ENCODE data around the gene SYTL2. TPM values are rescaled to one million over a fixed set of nuclear protein-coding genes. Genes with fewer than 3 reads are reported as not detected.

Gene SYTL2
- total RNA-seq, 2 donors from 2014 or later, result 1.7 to 3.4 TPM

GRCh38 chr11:85750646-85751045 lies 60.3 kb downstream of the SYTL2 start:
- Histone ChIP-seq H3K27me3 (ENCODE audit: control insufficient read depth, insufficient read depth, low read length, poor library complexity, severe bottlenecking) (peaks cover 58% of the 10 kb centered on the region), H3K9ac (ENCODE audit: extremely low read depth, low read length, poor library complexity, severe bottlenecking) (no peak overlapping the region), H3K4me1 (ENCODE audit: control insufficient read depth, insufficient read depth, low read length) (no peaks in the 10 kb centered on the region), H3K36me3 (ENCODE audit: control insufficient read depth, insufficient read depth, low read length) (no peaks in the 10 kb centered on the region), H3K9me3 (ENCODE audit: control insufficient read depth, low read length) (no peaks in the 10 kb centered on the region), H3K4me3 (ENCODE audit: low read length) (no peak overlapping the region), H3K27ac (ENCODE audit: low read depth, low read length) (no peak overlapping the region)
- DNase-seq, result no peak
- no peak for TF ChIP-seq CTCF (conservative IDR thresholded peaks at IDR 0.05)
- peaks cover 18% of the 10 kb centered on the region for H3K4me1 Mint-ChIP-seq
- 92 to 94% methylated on average over 2 to 3 of the region's 3 CpGs for WGBS, 2 experiments (ENCODE audit: insufficient coverage in 1 of 2, insufficient read length in 1 of 2)
- H3K27me3 Mint-ChIP-seq (ENCODE audit: insufficient read depth), result peaks cover 57% of the 10 kb centered on the region
- H3K4me3 Mint-ChIP-seq, result no peak overlapping the region
- H3K9me3 Mint-ChIP-seq, result no peaks in the 10 kb centered on the region
- no peaks in the 10 kb centered on the region for H3K36me3 Mint-ChIP-seq (ENCODE audit: low read depth)
- no peak overlapping the region for H3K27ac Mint-ChIP-seq

GRCh38 chr11:85749884-85750283 lies 61.1 kb downstream of the SYTL2 start:
- 93 to 100% methylated on average over 1 to 2 of the region's 2 CpGs for WGBS, 2 experiments (ENCODE audit: insufficient coverage in 1 of 2, insufficient read length in 1 of 2)

GRCh38 chr11:85749287-85749834 lies 61.6 kb downstream of the SYTL2 start:
- no peaks in the 10 kb centered on the region for H3K36me3 Mint-ChIP-seq (ENCODE audit: low read depth)
- TF ChIP-seq CTCF (conservative IDR thresholded peaks at IDR 0.05), result no peak
- H3K4me3 Mint-ChIP-seq, result no peak overlapping the region
- H3K27ac ChIP-seq (ENCODE audit: low read depth, low read length), result no peak overlapping the region
- peaks cover 21% of the 10 kb centered on the region for H3K4me1 Mint-ChIP-seq
- no peaks in the 10 kb centered on the region for H3K9me3 Mint-ChIP-seq
- no peaks in the 10 kb centered on the region for H3K9me3 ChIP-seq (ENCODE audit: control insufficient read depth, low read length)
- DNase-seq, result no peak
- no peak overlapping the region for H3K4me3 ChIP-seq (ENCODE audit: low read length)
- no peaks in the 10 kb centered on the region for H3K36me3 ChIP-seq (ENCODE audit: control insufficient read depth, insufficient read depth, low read length)
- H3K4me1 ChIP-seq (ENCODE audit: control insufficient read depth, insufficient read depth, low read length), result peaks cover 2% of the 10 kb centered on the region
- no peak overlapping the region for H3K27ac Mint-ChIP-seq
- no peak overlapping the region for H3K9ac ChIP-seq (ENCODE audit: extremely low read depth, low read length, poor library complexity, severe bottlenecking)
- WGBS, 2 experiments (ENCODE audit: insufficient coverage in 1 of 2, insufficient read length in 1 of 2), result 86 to 94% methylated on average over 2 to 3 of the region's 3 CpGs
- peaks cover 64% of the 10 kb centered on the region for H3K27me3 ChIP-seq (ENCODE audit: control insufficient read depth, insufficient read depth, low read length, poor library complexity, severe bottlenecking)
- H3K27me3 Mint-ChIP-seq (ENCODE audit: insufficient read depth), result peaks cover 56% of the 10 kb centered on the region

More at GRCh38 chr11:85749884-85750283, 61.1 kb downstream of the SYTL2 start:
- no peak overlapping the region for H3K9ac ChIP-seq (ENCODE audit: extremely low read depth, low read length, poor library complexity, severe bottlenecking)
- no peak for TF ChIP-seq CTCF (conservative IDR thresholded peaks at IDR 0.05)
- no peak overlapping the region for H3K4me3 ChIP-seq (ENCODE audit: low read length)
- peaks cover 21% of the 10 kb centered on the region for H3K4me1 Mint-ChIP-seq
- no peak overlapping the region for H3K4me3 Mint-ChIP-seq
- no peaks in the 10 kb centered on the region for H3K36me3 ChIP-seq (ENCODE audit: control insufficient read depth, insufficient read depth, low read length)
- H3K4me1 ChIP-seq (ENCODE audit: control insufficient read depth, insufficient read depth, low read length), result peaks cover 2% of the 10 kb centered on the region
- no peak for DNase-seq
- no peak overlapping the region for H3K27ac Mint-ChIP-seq
- H3K27ac ChIP-seq (ENCODE audit: low read depth, low read length), result no peak overlapping the region
- H3K9me3 Mint-ChIP-seq, result no peaks in the 10 kb centered on the region
- peaks cover 58% of the 10 kb centered on the region for H3K27me3 ChIP-seq (ENCODE audit: control insufficient read depth, insufficient read depth, low read length, poor library complexity, severe bottlenecking)
- H3K27me3 Mint-ChIP-seq (ENCODE audit: insufficient read depth), result peaks cover 52% of the 10 kb centered on the region
- H3K9me3 ChIP-seq (ENCODE audit: control insufficient read depth, low read length), result no peaks in the 10 kb centered on the region
- no peaks in the 10 kb centered on the region for H3K36me3 Mint-ChIP-seq (ENCODE audit: low read depth)

Measured in endodermal cell (in vitro differentiated cells).